Stimulated activated CD8-positive, alpha-beta memory T cell treated with anti-CD3 and anti-CD28 coated beads, Interleukin-7, amount 100 ng/mL, for 24 hours (primary cell): ENCODE results near the gene XRN1.
"Not testable (repeated sequence)": the region's sequence is repeated elsewhere in the genome, so short reads cannot be mapped to it uniquely, and the experiment has no call there.

Experiments
- DNase-seq: peaks from one replicate; pipeline ENCODE4 v3.0.0-alpha.2; 2020; ENCODE audit warnings: low read depth

XRN1 gene

GRCh38 chr3:142434503-142434902 is 13.3 kb downstream of the XRN1 start:
- DNase-seq = no peak

DNA sequence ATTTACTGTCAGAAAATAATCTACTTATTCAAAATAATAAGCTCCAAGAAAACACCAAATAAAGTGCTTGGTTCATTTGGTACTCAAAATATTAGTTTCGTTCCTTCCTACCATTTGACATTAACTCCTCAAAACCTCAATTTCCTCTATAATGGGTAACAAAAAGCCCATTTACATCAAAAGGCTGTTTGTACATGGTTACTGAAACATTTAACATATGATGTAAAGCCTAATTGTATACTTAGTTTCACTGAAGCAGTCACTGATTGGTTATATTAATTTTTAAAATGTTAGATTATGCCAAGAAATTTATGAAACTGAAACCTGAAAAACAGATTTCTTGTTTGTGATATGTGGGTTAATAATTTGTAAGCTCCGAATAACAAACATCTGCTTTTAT is 14.7 kb downstream of the XRN1 start:
- no peak for DNase-seq

DNA sequence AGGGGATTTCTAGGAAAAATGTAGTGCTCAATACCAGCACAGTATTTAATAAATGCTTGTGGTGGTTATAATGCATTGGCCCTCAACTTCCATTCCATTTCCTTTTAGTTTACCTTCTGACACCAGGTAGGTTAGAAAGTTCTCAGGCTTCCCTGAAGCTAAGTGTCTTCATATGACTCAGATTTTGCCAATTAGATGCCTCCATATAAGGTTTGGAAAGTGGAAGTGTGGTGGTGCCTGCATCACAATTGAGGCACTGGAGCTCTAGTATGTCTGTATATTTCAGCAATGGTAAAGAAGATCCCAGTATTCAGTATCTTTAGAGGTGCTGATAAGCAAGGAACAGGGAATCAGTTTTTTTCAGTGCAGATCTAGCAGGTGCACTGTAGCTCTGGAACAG is 18.3 kb downstream of the XRN1 start:
- no peak for DNase-seq

- no peak for DNase-seq
These were observed 23.1 kb downstream of the XRN1 start for GRCh38 chr3:142424754-142425153.

DNA sequence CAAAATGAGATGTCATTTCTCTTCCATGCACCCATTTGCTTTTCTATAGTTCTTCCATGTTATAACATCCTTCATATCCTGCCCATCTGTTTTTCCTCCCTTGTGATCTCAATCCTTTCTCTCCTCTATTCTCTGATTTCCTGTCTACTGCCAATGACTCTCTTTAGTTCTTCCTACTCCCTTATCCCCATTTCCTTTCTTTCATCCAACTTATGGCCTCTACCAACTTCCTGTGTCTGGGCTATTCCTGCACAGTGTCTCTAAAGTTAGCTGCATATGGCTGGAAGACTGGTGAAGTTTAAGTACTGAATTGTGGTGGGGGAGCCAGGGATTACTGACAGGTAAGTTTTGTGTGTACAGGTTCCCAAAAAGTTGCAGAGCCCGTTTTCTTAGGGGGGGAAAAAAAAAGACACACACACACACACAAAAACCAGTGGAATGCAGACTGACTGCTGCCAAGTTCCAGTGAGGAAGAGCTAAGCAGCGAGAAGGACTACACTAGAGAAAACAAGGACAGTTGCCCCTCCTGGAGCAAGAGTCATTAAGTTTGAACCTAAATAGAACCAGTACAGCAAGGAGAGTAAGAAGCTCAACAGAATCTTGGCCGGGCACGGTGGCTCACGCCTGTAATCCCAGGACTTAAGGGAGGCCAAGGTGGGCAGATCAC is 28.8 kb downstream of the XRN1 start:
- no peak for DNase-seq

DNA sequence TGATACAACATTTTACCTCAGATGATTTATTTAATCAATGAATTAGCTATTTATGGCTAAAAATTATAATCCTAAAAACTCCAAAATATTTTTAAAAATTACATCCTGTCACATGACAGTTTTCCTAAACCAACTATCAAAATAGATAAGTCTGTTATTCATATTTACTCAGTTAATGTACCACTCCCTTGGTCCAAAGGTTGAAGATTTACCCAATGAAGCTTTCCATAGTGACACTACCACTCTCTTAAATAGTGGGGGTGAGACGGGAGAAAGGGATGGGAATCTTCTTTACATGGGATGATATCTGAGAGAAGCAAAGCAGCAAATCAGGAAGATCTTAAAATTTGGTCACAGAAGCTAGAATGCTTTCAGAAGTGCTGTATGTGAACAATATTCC is 30.5 kb downstream of the XRN1 start:
- no peak for DNase-seq

GRCh38 chr3:142400537-142400936 is 47.3 kb downstream of the XRN1 start:
- not testable (repeated sequence) for DNase-seq

- DNase-seq = no peak
These were observed 52.8 kb downstream of the XRN1 start for GRCh38 chr3:142394921-142395622.

DNA sequence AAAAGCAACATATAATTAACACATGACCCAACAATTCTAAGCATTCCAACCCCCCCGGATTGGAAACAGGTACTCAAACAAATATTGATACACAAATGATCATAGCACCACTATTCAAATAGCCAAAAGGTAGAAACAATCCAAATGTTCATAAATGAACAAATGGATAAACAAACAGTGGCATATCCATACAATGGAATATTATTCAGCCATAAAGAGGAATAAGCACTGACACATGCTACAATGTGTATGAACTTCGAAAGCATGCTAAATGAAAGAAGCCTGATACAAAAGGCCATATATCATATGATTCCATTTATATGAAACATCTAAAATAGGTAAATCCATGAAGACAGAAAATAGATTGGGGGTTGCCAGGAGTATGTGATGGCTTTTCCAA is 62.8 kb downstream of the XRN1 start:
- DNase-seq = no peak

GRCh38 chr3:142374687-142375086 is 73.2 kb downstream of the XRN1 start:
- no peak for DNase-seq

GRCh38 chr3:142369576-142369975 is 78.3 kb downstream of the XRN1 start:
- DNase-seq = not testable (repeated sequence)

DNA sequence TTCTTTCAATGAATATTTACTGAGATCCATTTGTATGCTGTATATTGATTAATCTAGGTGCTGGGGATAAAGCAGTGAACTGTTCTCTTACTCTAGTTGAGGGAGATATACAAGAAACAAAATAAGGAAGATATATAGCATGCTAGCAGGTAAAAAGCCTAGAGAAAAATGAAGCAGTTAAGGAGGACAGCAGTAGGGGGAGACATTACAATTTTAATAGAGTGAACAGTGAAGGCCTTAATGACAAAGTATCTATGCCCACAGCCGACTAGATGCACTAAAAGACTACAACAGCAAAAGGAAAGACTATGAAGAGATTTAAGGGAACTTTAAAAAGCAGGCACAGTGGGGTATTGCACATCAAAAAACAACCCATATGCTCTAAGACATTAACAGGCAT is 81.4 kb downstream of the XRN1 start:
- no peak for DNase-seq

- DNase-seq = no peak
These were observed 83.8 kb downstream of the XRN1 start for GRCh38 chr3:142363936-142364467.

DNA sequence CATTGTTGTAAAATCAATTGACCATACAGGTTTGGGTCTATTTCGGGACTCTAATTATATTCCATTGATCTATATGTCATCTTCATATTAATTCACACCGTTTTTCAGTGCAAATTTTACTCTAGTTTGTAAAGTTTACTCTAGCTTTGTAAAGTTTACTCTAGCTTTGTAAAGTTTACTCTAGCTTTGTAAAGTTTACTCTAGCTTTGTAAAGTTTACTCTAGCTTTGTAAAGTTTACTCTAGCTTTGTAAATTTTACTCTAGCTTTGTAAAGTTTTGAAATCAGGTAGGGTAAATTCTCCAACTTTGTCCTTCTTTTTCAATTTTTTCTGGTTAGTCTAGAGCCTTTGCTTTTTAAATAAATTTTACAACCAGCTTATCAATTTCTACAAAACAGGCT is 84.4 kb downstream of the XRN1 start:
- DNase-seq = not testable (repeated sequence)

- DNase-seq = no peak
These were observed 88.5 kb downstream of the XRN1 start for GRCh38 chr3:142359367-142359766.

GRCh38 chr3:142356818-142357217 is 91.0 kb downstream of the XRN1 start:
- DNase-seq = no peak

GRCh38 chr3:142355692-142356091 is 92.1 kb downstream of the XRN1 start:
- no peak for DNase-seq

DNA sequence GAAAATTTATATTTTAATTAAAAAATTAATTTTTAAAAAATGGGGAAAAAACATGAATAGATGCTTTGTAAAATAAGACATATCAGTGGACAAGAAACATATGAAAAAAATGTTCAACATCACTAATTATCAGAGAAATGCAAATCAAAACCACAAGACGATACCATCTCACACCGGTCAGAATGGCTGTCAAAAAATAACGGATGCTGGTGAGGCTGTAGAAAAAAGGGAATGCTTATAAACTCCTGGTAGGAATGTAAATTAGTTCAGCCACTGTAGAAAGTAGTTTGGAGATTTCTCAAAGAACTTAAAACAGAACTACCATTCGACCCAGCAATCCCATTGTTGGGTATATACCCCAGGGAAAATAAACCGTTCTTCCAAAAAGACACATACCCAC is 93.8 kb downstream of the XRN1 start:
- no peak for DNase-seq

- DNase-seq = no peak
These were observed 94.3 kb downstream of the XRN1 start for GRCh38 chr3:142353571-142353970.

GRCh38 chr3:142352698-142353097 is 95.1 kb downstream of the XRN1 start:
- not testable (repeated sequence) for DNase-seq

- no peak for DNase-seq
These were observed 99.4 kb downstream of the XRN1 start for GRCh38 chr3:142348460-142348859.

GRCh38 chr3:142337994-142338393 is 109.8 kb downstream of the XRN1 start:
- no peak for DNase-seq

- no peak for DNase-seq
These were observed 115.4 kb downstream of the XRN1 start for GRCh38 chr3:142332390-142332789.
